Measurements from ENCODE around the gene CCDC167.
"Not testable (repeated sequence)": the region's sequence is repeated elsewhere in the genome, so short reads cannot be mapped to it uniquely, and the experiment has no call there.

CCDC167 gene

GRCh38 chr6:37507690-37508421 is 8.2 kb upstream of the CCDC167 start:
- peak in 1 of 2 experiments; percentile 48 for DNase-seq

GRCh38 chr6:37507077-37507476 is 7.4 kb upstream of the CCDC167 start:
- no peak for DNase-seq

GRCh38 chr6:37506479-37506878 is 6.8 kb upstream of the CCDC167 start:
- DNase-seq, result no peak

GRCh38 chr6:37504024-37504423 is 4.3 kb upstream of the CCDC167 start:
- DNase-seq, result no peak

- no peak for DNase-seq
These were observed 3.7 kb upstream of the CCDC167 start for GRCh38 chr6:37503309-37503965.

- no peak for DNase-seq
These were observed 3.1 kb upstream of the CCDC167 start for GRCh38 chr6:37502703-37503291.

GRCh38 chr6:37501632-37502491 is 2.2 kb upstream of the CCDC167 start:
- peak in 1 of 2 experiments; percentile 53 for DNase-seq

- not testable (repeated sequence) for DNase-seq
These were observed 1.2 kb upstream of the CCDC167 start for GRCh38 chr6:37500904-37501303.

- no peak for DNase-seq
These were observed 558 bp upstream of the CCDC167 start for GRCh38 chr6:37500294-37500608.

GRCh38 chr6:37496951-37497885 is 2.5 kb downstream of the CCDC167 start:
- no peak for DNase-seq

GRCh38 chr6:37495244-37495934 is 4.3 kb downstream of the CCDC167 start:
- peak; percentile 63 to 69 for DNase-seq

GRCh38 chr6:37493661-37493995 is 6.1 kb downstream of the CCDC167 start:
- DNase-seq, result no peak

GRCh38 chr6:37492991-37493660 is 6.6 kb downstream of the CCDC167 start:
- DNase-seq, result no peak

GRCh38 chr6:37492236-37492972 is 7.3 kb downstream of the CCDC167 start:
- no peak for DNase-seq

- no peak for DNase-seq
These were observed 7.9 kb downstream of the CCDC167 start for GRCh38 chr6:37491830-37492208.

- no peak for DNase-seq
These were observed 8.4 kb downstream of the CCDC167 start for GRCh38 chr6:37491171-37491829.

- no peak for DNase-seq
These were observed 9.0 kb downstream of the CCDC167 start for GRCh38 chr6:37490536-37491170.

GRCh38 chr6:37489697-37490336 is 9.9 kb downstream of the CCDC167 start:
- peak; percentile 53 to 55 for DNase-seq

GRCh38 chr6:37488476-37488875 is 11.2 kb downstream of the CCDC167 start:
- no peak for DNase-seq

Data from activated T-cell treated with anti-CD3 and anti-CD28 coated beads, Interleukin-2, amount 50 U/mL, for 48 hours (primary cell).